AG09319 (cell line): ENCODE measurements around the gene TXNDC2.

Source experiments
- DNase-seq: peaks from one replicate; pipeline ENCODE4 v3.0.0-alpha.2; 2010; ENCODE audit warnings: low read depth; ENCODE audit errors: extremely low read depth
- CTCF ChIP-seq: IDR thresholded peaks from 2 replicates; pipeline ENCODE4 v1.5.1; 2011; ENCODE audit warnings: low read depth, mild to moderate bottlenecking, inconsistent platforms, low read length, moderate library complexity

TXNDC2 gene

GRCh38 chr18:9924371-9924943 lies 38.7 kb downstream of the TXNDC2 start:
- no peak for TF ChIP-seq CTCF
- no peak for DNase-seq

GRCh38 chr18:9925369-9925768 lies 39.6 kb downstream of the TXNDC2 start:
- no peak for DNase-seq
- TF ChIP-seq CTCF = no peak

GRCh38 chr18:9925795-9926194 lies 40.0 kb downstream of the TXNDC2 start:
- no peak for TF ChIP-seq CTCF
- DNase-seq = no peak

GRCh38 chr18:9926223-9926894 lies 40.6 kb downstream of the TXNDC2 start:
- no peak for DNase-seq
- TF ChIP-seq CTCF = no peak

GRCh38 chr18:9926977-9927376 lies 41.2 kb downstream of the TXNDC2 start:
- no peak for DNase-seq
- TF ChIP-seq CTCF = no peak

- no peak for TF ChIP-seq CTCF
- no peak for DNase-seq
Observed at GRCh38 chr18:9927392-9928063, 41.8 kb downstream of the TXNDC2 start.

GRCh38 chr18:9928646-9929259 lies 43.0 kb downstream of the TXNDC2 start:
- no peak for DNase-seq
- TF ChIP-seq CTCF = no peak
